ENCODE measurements around the gene RPS6KA3.

DNA sequence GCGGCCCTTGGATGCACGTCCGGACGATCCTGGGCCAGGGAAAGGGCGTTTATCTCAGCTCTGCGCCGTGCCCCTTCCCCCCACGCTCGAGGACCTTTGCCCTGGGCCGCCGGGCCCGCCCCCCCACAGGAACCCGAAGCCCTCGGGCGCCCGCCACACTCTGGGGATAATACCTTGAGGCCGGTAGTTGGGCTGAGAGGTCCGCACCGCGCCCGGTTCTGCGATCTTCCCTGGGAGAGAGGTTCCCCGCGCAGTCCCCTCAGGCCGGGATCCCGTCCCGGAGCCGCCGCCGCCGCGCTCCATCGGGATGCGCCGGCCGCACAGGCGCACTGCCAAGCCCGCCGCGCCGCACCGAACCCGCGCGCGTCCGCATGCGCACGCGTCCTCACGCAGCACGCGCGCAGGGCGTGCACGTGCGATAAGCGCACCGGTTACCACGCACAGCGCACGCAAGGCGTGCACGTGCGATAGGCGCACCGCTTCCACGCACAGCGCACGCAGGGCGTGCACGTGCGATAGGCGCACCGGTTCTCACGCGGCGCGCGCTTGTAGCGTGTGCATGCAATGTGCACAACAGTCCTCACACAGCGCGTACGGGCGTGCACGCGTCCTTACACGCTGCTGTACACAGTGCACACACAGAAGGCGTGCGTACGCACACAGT is 150.0 kb downstream of the RPS6KA3 start, which contains the start of gene MAP7D2:
- TF ChIP-seq, protein P1, sequence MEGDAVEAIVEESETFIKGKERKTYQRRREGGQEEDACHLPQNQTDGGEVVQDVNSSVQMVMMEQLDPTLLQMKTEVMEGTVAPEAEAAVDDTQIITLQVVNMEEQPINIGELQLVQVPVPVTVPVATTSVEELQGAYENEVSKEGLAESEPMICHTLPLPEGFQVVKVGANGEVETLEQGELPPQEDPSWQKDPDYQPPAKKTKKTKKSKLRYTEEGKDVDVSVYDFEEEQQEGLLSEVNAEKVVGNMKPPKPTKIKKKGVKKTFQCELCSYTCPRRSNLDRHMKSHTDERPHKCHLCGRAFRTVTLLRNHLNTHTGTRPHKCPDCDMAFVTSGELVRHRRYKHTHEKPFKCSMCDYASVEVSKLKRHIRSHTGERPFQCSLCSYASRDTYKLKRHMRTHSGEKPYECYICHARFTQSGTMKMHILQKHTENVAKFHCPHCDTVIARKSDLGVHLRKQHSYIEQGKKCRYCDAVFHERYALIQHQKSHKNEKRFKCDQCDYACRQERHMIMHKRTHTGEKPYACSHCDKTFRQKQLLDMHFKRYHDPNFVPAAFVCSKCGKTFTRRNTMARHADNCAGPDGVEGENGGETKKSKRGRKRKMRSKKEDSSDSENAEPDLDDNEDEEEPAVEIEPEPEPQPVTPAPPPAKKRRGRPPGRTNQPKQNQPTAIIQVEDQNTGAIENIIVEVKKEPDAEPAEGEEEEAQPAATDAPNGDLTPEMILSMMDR (IDR thresholded peaks at IDR 0.05): no peak
- no peak for TF ChIP-seq POLR2A (IDR thresholded peaks at IDR 0.05)

Data from uterus (tissue), 2 donors.